ENCODE results near the gene ADAMTSL5.
A peak's percentile ranks its signal among the peaks of the same experiment; 100 is the strongest.

ADAMTSL5 gene

DNA sequence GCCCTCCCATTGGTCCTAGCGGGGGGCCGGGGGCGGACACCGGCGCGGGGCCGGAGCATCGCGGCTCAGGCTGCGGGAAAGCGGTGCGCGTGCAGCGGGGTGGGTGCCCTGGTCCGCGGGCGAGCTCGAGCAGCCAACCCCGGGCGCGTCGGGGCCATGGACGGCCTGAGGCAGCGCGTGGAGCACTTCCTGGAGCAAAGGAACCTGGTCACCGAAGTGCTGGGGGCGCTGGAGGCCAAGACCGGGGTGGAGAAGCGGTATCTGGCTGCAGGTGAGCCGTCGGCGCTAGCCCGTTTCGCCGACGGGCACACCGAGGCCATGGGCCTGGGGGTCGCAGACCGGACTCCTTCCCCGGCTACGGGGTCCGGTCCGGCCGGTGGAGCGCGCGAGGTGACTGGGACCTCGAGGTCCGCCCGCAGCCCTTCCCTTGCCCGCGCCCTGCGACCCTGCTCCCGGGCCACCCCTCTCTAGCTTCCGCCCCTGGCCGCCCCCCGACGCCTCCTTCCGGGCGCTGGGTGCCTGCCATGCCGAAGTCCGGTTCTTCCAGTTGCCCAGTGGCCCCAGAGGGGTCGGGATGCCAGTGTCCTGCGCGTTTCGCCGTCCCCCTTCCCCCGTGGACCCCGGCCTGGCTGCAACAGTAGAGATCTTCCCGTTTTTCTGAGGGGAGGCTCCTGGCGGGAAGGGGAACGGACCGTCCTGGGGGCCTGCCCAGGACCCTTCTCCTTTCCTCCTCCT is 21.5 kb downstream of the ADAMTSL5 start, which contains the start of gene REEP6:
Gene REEP6, plus strand, starts transcription at position 68 of the 735 bp plus-strand sequence. Its CDS starts 89 bp downstream, at position 157.
- peak within 1 kb of the TSS; percentile 72 for H3K27ac ChIP-seq

GRCh38 chr19:1490311-1491113 is 22.3 kb downstream of the ADAMTSL5 start, which contains the start of gene PCSK4:
PCSK4 (minus strand) TSS chr19:1490350; CDS start chr19:1490346, 4 bp downstream.
- peak within 1 kb of the TSS; percentile 72 for H3K27ac ChIP-seq
- TF ChIP-seq ZFX (IDR thresholded peaks at IDR 0.05), result no peak
- TF ChIP-seq, protein P1, sequence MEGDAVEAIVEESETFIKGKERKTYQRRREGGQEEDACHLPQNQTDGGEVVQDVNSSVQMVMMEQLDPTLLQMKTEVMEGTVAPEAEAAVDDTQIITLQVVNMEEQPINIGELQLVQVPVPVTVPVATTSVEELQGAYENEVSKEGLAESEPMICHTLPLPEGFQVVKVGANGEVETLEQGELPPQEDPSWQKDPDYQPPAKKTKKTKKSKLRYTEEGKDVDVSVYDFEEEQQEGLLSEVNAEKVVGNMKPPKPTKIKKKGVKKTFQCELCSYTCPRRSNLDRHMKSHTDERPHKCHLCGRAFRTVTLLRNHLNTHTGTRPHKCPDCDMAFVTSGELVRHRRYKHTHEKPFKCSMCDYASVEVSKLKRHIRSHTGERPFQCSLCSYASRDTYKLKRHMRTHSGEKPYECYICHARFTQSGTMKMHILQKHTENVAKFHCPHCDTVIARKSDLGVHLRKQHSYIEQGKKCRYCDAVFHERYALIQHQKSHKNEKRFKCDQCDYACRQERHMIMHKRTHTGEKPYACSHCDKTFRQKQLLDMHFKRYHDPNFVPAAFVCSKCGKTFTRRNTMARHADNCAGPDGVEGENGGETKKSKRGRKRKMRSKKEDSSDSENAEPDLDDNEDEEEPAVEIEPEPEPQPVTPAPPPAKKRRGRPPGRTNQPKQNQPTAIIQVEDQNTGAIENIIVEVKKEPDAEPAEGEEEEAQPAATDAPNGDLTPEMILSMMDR (conservative IDR thresholded peaks at IDR 0.05), result no peak

More for the DNA sequence above, 21.5 kb downstream of the ADAMTSL5 start, which contains the start of gene REEP6:
- peak; percentile 14; the same call in 1 of the 2 replicates for TF ChIP-seq ZFX (IDR thresholded peaks at IDR 0.05)
- TF ChIP-seq, protein P1 (conservative IDR thresholded peaks at IDR 0.05), result no peak

DNA sequence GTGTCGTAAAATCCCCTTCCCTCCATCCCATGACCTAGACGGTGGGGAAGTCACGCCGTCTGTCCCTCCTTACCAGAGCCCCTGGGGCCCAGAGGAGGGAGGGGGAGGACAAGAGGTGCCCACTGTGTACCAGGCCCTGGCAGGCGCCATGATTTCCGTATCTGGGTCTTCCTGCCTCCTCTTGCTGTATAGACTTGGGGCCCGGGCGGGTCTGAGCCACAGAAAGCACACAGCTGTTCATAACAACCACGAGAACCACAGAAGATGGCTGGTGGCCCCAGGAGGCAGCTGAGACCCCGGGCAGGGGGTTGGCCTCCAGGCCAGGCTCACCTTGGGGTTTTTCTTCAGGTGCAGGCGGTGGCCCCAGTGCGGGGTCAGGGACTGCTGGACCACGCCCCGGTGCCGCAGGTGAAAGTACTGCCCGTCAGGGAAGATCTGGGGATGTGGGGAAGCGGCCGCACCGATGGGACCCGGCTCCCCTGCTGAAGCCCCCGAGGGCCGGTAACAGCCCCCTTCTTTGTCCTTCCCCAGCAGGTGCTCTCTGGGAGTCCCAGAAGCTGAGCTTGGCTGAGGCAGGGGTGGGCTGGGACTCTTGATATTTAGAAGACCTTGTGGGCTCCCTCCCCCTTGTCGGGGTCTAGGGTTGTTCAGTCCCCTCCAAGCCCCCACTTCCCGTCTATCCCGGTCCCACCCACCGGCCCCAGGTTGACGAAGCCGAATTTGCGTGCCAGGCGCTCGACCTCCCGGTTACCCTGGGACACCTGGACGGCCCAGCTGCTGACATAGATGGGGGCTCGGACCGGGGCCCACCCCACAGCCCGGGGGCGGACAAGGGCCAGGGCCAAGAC is 23.1 kb downstream of the ADAMTSL5 start:
- H3K27ac ChIP-seq, result peak overlapping the region; percentile 71
- TF ChIP-seq, protein P1 (conservative IDR thresholded peaks at IDR 0.05), result no peak
- no peak for TF ChIP-seq ZFX (IDR thresholded peaks at IDR 0.05)

DNA sequence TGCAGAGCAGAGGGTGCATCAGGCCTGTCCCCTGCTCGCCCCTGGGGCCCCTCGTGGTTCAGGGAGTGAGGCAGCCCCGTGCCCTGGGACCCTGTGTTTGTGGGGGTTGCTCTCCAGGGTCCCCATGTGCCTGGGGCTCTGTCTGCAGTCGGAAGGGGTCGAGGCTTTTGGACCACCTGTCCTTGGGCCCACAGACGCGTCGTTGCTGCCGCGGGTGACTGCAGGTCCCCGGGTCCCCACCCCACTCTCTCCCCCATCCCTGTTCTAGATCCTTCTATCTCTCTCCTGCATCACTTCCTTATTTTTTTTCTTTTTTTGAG is 24.6 kb downstream of the ADAMTSL5 start:
- H3K27ac ChIP-seq, result no peak overlapping the region
- no peak for TF ChIP-seq ZFX (IDR thresholded peaks at IDR 0.05)
- TF ChIP-seq, protein P1 (conservative IDR thresholded peaks at IDR 0.05), result no peak

DNA sequence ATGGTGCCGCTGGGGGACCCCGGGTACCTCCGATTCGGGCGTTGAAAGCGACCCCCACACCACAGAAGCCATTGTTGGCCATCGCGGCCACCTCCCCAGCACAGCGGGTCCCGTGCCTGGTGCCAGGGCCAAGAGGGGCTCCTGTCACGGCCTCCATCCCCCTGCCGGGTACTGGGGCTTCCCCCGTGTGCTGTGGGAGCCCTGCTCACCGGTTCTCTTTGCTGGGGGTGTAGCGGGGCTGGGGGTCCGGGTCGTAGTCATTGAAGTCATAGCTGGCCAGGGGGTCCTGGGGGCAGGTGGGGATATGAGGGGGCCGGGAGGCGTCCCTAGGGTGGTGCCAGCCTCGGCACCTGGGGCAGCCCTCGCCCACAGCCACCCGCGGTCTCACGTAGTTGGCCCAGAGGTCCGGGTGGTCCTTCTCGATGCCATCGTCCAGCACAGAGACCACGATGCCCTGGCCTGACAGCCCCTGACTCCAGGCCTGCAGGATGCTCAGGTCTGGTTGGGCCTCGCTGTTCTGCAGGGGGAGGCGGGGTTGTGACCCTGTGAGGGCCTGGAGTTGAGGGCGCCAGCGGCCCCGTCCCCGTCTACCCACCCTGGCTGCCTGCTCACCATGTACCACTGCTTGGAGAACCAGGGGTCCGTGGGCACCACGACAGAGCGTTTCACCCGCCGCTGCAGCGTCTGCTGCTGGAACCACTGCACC is 25.1 kb downstream of the ADAMTSL5 start:
- TF ChIP-seq, protein P1 (conservative IDR thresholded peaks at IDR 0.05), result no peak
- no peak for TF ChIP-seq ZFX (IDR thresholded peaks at IDR 0.05)
- no peak overlapping the region for H3K27ac ChIP-seq

- no peak overlapping the region for H3K27ac ChIP-seq
- no peak for TF ChIP-seq ZFX (IDR thresholded peaks at IDR 0.05)
- TF ChIP-seq, protein P1 (conservative IDR thresholded peaks at IDR 0.05), result no peak
These were observed 25.9 kb downstream of the ADAMTSL5 start for GRCh38 chr19:1486720-1487575.
